Kidney (tissue), 14 donors: ENCODE measurements around the gene C11orf98. TPM values are rescaled to one million over a fixed set of nuclear protein-coding genes. Genes with fewer than 3 reads are reported as not detected.
A peak's percentile ranks its signal among the peaks of the same experiment; 100 is the strongest.
"Not testable (repeated sequence)": the region's sequence is repeated elsewhere in the genome, so short reads cannot be mapped to it uniquely, and the experiment has no call there.

ENCODE experiments used
- DNase-seq, 5 donors: peaks; one replicate each; pipeline ENCODE4 v3.0.0-alpha.2; 2013 to 2020
- FAIRE-seq: peaks from 2 replicates; lab custom pipeline; 2012; peaks lifted over from hg19 to GRCh38; lab: Jason Lieb, UNC
- H3K27ac ChIP-seq, 2 donors: one replicate each; pipeline ENCODE4 v1.7.0; 2013; ENCODE audit warnings: low read depth in 2 of 2, low read length in 2 of 2, inconsistent platforms in 1 of 2
- H3K27me3 ChIP-seq: one replicate; pipeline ENCODE4 v1.7.1; 2013; ENCODE audit warnings: low read length, inconsistent platforms; ENCODE audit not compliant: control insufficient read depth, insufficient read depth
- H3K36me3 ChIP-seq, 3 donors: one replicate each; pipeline versions ENCODE4 v1.7.0 to v1.7.1; 2013; ENCODE audit warnings: low read length in 3 of 3, control low read depth in 1 of 3, inconsistent platforms in 1 of 3; ENCODE audit not compliant: insufficient read depth in 3 of 3, control insufficient read depth in 2 of 3
- H3K4me1 ChIP-seq, 3 donors: one replicate each; pipeline versions ENCODE4 v1.7.0 to v1.7.1; 2013; ENCODE audit warnings: low read length in 3 of 3, inconsistent platforms in 1 of 3, low read depth in 1 of 3; ENCODE audit not compliant: control insufficient read depth in 2 of 3, insufficient read depth in 2 of 3
- H3K4me3 ChIP-seq, 3 donors: one replicate each; pipeline versions ENCODE4 v1.7.0 to v1.8.1; 2013; ENCODE audit warnings: low read length in 3 of 3, control low read depth in 1 of 3, inconsistent platforms in 1 of 3
- H3K9ac ChIP-seq, 3 donors: one replicate each; pipeline versions ENCODE4 v1.7.0 to v1.7.1; 2013; ENCODE audit warnings: low read length in 3 of 3, control low read depth in 1 of 3, inconsistent platforms in 1 of 3
- H3K9me3 ChIP-seq, 3 donors: one replicate each; pipeline versions ENCODE4 v1.7.0 to v1.7.1; 2013; ENCODE audit warnings: low read length in 3 of 3, control low read depth in 1 of 3, inconsistent platforms in 1 of 3; ENCODE audit not compliant: control insufficient read depth in 2 of 3, insufficient read depth in 1 of 3
- intact Hi-C: fragments of 100-400 bp; cut with DNase I; formaldehyde crosslinking; loops from one replicate; pipeline ENCODE4 v1.11.1; 2022
- polyA plus RNA-seq: library from polyadenylated mRNA; stranded (reverse); fragments of 350-450 nt; fragmentation: Illumina TruSeq; extraction: RNeasy Lipid Tissue Mini Kit (QIAGEN cat#74804); gene quantifications from one replicate; pipeline ENCODE4 v1.2.3, GENCODE V29; 2014; ENCODE audit warnings: low read depth, low replicate concordance; ENCODE audit not compliant: insufficient read depth
- total RNA-seq: library from RNA; stranded (reverse); fragmentation: NEBNext Ultra II Directional; extraction: Animal tissue kit (Norgen Biotek cat#: 25700); gene quantifications from one replicate; pipeline ENCODE4 v1.2.1, GENCODE V29; 2021
- TF ChIP-seq, protein P1 (sequence below): IDR thresholded peaks from 3 replicates; pipeline ENCODE4 v1.5.1; 2012; ENCODE audit warnings: mild to moderate bottlenecking, moderate library complexity, borderline replicate concordance; ENCODE audit not compliant: insufficient read depth; ENCODE audit errors: extremely low read depth
- donor health status: control.
- donor health status: control.
- donor health status: control.
- donor health status: control.
- donor health status: control.
- donor health status: DM: yes; HTN: yes; CAD: no.
- donor health status: Normal renal cell carcinoma (clear cell type).

Gene C11orf98
- total and polyA plus RNA-seq, 2 donors from 2014 or later = 44.5 to 138 TPM

- no peak overlapping the region for H3K4me3 ChIP-seq
- H3K27me3 ChIP-seq = no peaks in the 10 kb centered on the region
- FAIRE-seq (no peak), DNase-seq (no peak)
- intact Hi-C loops = no loop called here
- H3K9ac ChIP-seq = no peak overlapping the region
- peaks cover 0 to 4% (median 4%) of the 10 kb centered on the region in 3 donors for H3K36me3 ChIP-seq
- H3K27ac ChIP-seq = no peak overlapping the region
- TF ChIP-seq, protein P1, sequence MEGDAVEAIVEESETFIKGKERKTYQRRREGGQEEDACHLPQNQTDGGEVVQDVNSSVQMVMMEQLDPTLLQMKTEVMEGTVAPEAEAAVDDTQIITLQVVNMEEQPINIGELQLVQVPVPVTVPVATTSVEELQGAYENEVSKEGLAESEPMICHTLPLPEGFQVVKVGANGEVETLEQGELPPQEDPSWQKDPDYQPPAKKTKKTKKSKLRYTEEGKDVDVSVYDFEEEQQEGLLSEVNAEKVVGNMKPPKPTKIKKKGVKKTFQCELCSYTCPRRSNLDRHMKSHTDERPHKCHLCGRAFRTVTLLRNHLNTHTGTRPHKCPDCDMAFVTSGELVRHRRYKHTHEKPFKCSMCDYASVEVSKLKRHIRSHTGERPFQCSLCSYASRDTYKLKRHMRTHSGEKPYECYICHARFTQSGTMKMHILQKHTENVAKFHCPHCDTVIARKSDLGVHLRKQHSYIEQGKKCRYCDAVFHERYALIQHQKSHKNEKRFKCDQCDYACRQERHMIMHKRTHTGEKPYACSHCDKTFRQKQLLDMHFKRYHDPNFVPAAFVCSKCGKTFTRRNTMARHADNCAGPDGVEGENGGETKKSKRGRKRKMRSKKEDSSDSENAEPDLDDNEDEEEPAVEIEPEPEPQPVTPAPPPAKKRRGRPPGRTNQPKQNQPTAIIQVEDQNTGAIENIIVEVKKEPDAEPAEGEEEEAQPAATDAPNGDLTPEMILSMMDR = no peak
- H3K9me3 ChIP-seq = no peaks in the 10 kb centered on the region
- H3K4me1 ChIP-seq = peaks cover 0 to 8% (median 4%) of the 10 kb centered on the region in 3 donors
Measured at GRCh38 chr11:62654297-62654696, 10.7 kb downstream of the C11orf98 start.

- Histone ChIP-seq H3K9me3 (no peaks in the 10 kb centered on the region), H3K36me3 (peaks cover 0 to 19% (median 5%) of the 10 kb centered on the region in 3 donors), H3K9ac (peak overlapping the region; percentile 40 to 94 (median 80)), H3K27me3 (no peaks in the 10 kb centered on the region), H3K27ac (peak overlapping the region; percentile 83 to 86), H3K4me3 (peak overlapping the region; percentile 64 to 90 (median 72)), H3K4me1 (peaks cover 0 to 8% (median 4%) of the 10 kb centered on the region in 3 donors)
- FAIRE-seq (no peak), DNase-seq (no peak)
- TF ChIP-seq, protein P1 = no peak
- intact Hi-C loops = no loop called here
Measured at GRCh38 chr11:62652161-62653006, 12.6 kb downstream of the C11orf98 start.

GRCh38 chr11:62650283-62650682 lies 14.7 kb downstream of the C11orf98 start:
- H3K9ac ChIP-seq, H3K4me3 ChIP-seq, DNase-seq, intact Hi-C loops, H3K27ac ChIP-seq, FAIRE-seq, H3K9me3 ChIP-seq, H3K27me3 ChIP-seq: not testable (repeated sequence)
- Histone ChIP-seq H3K36me3 (peaks cover 0 to 19% (median 5%) of the 10 kb centered on the region in 3 donors), H3K4me1 (peaks cover 0 to 17% (median 7%) of the 10 kb centered on the region in 3 donors)

GRCh38 chr11:62649486-62649885 lies 15.5 kb downstream of the C11orf98 start:
- H3K4me1 ChIP-seq = peaks cover 0 to 20% (median 7%) of the 10 kb centered on the region in 3 donors
- no peaks in the 10 kb centered on the region for H3K27me3 ChIP-seq
- no peaks in the 10 kb centered on the region for H3K9me3 ChIP-seq
- DNase-seq = no peak
- intact Hi-C loops = no loop called here
- H3K36me3 ChIP-seq = peaks cover 0 to 19% (median 5%) of the 10 kb centered on the region in 3 donors
- no peak overlapping the region for H3K4me3 ChIP-seq
- H3K27ac ChIP-seq = no peak overlapping the region
- TF ChIP-seq, protein P1 = no peak
- FAIRE-seq = no peak
- H3K9ac ChIP-seq = no peak overlapping the region
